ENCODE data around the gene ZNF697.

DNA sequence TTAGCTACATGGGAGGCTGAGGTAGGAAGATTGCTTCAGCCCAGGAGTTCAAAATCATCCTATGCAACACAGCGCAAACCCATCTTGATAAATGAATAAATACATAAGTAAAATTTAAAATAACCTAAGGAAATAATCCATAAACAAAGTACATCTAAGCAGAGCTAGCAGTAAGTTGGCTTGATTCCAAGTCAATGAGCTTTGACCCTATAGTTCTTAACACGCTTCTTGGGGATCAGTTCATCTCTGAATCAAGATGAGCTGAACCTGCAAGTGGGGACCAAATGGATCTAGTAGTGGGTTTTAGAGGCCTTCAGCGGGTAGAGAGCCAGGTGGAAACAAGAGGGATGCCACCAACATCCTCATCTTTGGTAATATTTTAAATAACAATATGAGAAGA lies 32.1 kb upstream of the ZNF697 start:
- TF ChIP-seq, protein P1, sequence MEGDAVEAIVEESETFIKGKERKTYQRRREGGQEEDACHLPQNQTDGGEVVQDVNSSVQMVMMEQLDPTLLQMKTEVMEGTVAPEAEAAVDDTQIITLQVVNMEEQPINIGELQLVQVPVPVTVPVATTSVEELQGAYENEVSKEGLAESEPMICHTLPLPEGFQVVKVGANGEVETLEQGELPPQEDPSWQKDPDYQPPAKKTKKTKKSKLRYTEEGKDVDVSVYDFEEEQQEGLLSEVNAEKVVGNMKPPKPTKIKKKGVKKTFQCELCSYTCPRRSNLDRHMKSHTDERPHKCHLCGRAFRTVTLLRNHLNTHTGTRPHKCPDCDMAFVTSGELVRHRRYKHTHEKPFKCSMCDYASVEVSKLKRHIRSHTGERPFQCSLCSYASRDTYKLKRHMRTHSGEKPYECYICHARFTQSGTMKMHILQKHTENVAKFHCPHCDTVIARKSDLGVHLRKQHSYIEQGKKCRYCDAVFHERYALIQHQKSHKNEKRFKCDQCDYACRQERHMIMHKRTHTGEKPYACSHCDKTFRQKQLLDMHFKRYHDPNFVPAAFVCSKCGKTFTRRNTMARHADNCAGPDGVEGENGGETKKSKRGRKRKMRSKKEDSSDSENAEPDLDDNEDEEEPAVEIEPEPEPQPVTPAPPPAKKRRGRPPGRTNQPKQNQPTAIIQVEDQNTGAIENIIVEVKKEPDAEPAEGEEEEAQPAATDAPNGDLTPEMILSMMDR (IDR thresholded peaks at IDR 0.05; ENCODE audit: insufficient read depth, low read depth, low read length), result no peak
- no peak for TF ChIP-seq EZH2 (IDR thresholded peaks at IDR 0.05; ENCODE audit: insufficient read depth, low read length)

Measured in astrocyte (in vitro differentiated cells and primary cell).